BJ (cell line): ENCODE results near the gene RAN. TPM values are rescaled to one million over a fixed set of nuclear protein-coding genes. Genes with fewer than 3 reads are reported as not detected.
"Not testable (repeated sequence)": the region's sequence is repeated elsewhere in the genome, so short reads cannot be mapped to it uniquely, and the experiment has no call there.

Experiments
- CTCF ChIA-PET: fragments of 350-600 bp; formaldehyde crosslinking; extraction: SDS; loops from one replicate; lab custom pipeline; 2021; ENCODE audit warnings: antibody characterized with exemption, inconsistent platforms; lab: Yijun Ruan, JAX
- POLR2A ChIA-PET: fragments of 300-600 bp; sonication (Branson Sonifier 250); formaldehyde crosslinking; extraction: SDS; loops from one replicate; lab custom pipeline; 2021; ENCODE audit warnings: antibody characterized with exemption; lab: Charles Lee
- DNase-seq: peaks from one replicate; pipeline ENCODE4 v3.0.0-alpha.2; 2011; ENCODE audit warnings: low read depth
- H3K27me3 ChIP-seq: 2 replicates; pipeline ENCODE4 v1.6.0; 2011; ENCODE audit warnings: low read length; ENCODE audit not compliant: control insufficient read depth, insufficient read depth
- H3K36me3 ChIP-seq: 2 replicates; pipeline ENCODE4 v1.5.1; 2011; ENCODE audit warnings: low read length; ENCODE audit not compliant: control insufficient read depth, insufficient read depth
- H3K4me3 ChIP-seq: 2 replicates; pipeline ENCODE4 v1.5.1; 2011; ENCODE audit warnings: low read depth, mild to moderate bottlenecking, control low read depth, low read length
- polyA plus RNA-seq: library from polyadenylated mRNA; depleted of rRNA; stranded (reverse); fragments of >200 nt; gene quantifications from 2 replicates; pipeline ENCODE4 v1.2.3, GENCODE V29; 2011
- TF ChIP-seq, protein P1 (sequence below): IDR thresholded peaks from 2 replicates; pipeline ENCODE4 v1.5.1; 2011; ENCODE audit warnings: low read depth, mild to moderate bottlenecking, control low read depth, inconsistent platforms, low read length, moderate library complexity; ENCODE audit not compliant: insufficient read depth

Gene RAN
- polyA plus RNA-seq, 1 experiment, result 1,011 TPM

DNA sequence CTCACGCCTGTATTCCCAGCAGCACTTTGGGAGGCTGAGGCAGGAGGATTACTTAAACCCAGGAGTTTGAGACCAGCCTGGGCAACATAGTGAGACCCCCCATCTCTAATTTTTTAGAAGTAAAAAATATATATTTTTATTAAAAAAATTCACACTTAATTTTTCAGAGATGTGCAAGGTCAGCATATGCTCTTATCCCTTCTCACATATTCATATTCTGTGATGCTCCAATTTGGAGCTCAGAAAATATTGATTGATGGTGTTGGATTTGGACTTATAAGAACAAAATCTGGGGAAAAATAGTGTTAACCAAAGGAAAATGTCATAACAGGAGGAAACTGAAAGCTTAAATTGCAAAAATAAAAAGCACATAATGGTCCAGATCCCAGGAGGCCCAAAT lies 9.7 kb downstream of the RAN start:
- no peaks in the 10 kb centered on the region for H3K36me3 ChIP-seq
- DNase-seq, result no peak
- H3K4me3 ChIP-seq, result no peak overlapping the region
- TF ChIP-seq, protein P1, sequence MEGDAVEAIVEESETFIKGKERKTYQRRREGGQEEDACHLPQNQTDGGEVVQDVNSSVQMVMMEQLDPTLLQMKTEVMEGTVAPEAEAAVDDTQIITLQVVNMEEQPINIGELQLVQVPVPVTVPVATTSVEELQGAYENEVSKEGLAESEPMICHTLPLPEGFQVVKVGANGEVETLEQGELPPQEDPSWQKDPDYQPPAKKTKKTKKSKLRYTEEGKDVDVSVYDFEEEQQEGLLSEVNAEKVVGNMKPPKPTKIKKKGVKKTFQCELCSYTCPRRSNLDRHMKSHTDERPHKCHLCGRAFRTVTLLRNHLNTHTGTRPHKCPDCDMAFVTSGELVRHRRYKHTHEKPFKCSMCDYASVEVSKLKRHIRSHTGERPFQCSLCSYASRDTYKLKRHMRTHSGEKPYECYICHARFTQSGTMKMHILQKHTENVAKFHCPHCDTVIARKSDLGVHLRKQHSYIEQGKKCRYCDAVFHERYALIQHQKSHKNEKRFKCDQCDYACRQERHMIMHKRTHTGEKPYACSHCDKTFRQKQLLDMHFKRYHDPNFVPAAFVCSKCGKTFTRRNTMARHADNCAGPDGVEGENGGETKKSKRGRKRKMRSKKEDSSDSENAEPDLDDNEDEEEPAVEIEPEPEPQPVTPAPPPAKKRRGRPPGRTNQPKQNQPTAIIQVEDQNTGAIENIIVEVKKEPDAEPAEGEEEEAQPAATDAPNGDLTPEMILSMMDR, result no peak
- ChIA-PET CTCF (no interaction called here), POLR2A (no interaction called here)
- no peaks in the 10 kb centered on the region for H3K27me3 ChIP-seq

DNA sequence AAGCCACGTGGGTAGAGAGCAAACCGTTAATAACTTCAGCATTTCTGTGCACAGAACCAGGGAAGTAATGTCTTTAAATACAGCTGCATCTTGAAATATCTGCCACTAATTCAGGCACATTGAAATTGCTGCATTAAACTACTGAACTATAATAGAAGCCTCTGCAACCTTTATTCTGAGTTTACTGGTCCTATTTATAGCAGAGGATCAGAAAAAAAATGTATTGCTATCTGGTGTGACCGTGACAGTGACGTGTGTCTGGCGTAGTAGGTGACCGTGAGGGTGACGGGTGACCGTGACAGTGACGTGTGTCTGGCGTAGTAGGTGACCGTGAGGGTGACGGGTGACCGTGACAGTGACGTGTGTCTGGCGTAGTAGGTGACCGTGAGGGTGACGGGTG lies 15.3 kb downstream of the RAN start:
- H3K27me3 ChIP-seq, DNase-seq, POLR2A ChIA-PET, H3K36me3 ChIP-seq, H3K4me3 ChIP-seq, CTCF ChIA-PET: not testable (repeated sequence)

DNA sequence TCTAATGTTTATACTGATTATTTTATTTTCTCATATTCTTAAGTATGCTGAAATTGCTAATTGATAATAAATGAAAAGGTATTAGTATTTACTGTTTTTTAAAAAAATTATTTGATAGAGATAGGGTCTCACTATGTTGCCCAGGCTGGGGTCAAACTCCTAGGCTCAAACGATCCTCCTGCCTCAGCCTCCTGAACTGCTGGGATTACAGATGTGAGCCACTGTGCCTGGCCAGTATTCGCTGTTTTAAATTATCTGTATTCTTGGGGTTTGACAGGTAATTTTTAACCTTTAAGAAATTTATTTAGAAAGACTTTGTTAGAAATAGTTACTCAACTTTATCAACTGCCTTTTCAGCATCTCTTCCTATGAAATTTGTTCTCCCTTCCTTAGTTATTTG lies 32.2 kb downstream of the RAN start:
- no peak for DNase-seq
- Histone ChIP-seq H3K36me3 (no peaks in the 10 kb centered on the region), H3K4me3 (no peak overlapping the region), H3K27me3 (no peaks in the 10 kb centered on the region)
- TF ChIP-seq, protein P1, result no peak
- ChIA-PET CTCF (no interaction called here), POLR2A (no interaction called here)

DNA sequence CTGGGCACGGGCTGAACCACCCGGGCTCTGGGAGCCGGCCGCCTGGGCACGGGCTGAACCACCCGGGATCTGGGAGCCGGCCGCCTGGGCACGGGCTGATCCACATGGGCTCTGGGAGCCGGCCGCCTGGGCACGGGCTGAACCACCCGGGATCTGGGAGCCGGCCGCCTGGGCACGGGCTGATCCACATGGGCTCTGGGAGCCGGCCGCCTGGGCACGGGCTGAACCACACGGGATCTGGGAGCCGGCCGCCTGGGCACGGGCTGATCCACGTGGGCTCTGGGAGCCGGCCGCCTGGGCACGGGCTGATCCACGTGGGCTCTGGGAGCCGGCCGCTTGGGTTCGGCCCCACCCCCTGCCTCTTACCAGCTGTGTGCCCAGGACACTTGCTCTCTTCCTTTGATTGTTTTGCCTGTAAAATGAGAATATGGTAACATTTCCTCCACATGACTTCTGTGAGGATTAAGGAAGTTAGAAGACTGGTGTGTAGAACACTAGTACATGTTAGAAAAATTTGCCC lies 33.1 kb downstream of the RAN start:
- POLR2A ChIA-PET, H3K36me3 ChIP-seq, DNase-seq, H3K4me3 ChIP-seq, CTCF ChIA-PET, H3K27me3 ChIP-seq: not testable (repeated sequence)

DNA sequence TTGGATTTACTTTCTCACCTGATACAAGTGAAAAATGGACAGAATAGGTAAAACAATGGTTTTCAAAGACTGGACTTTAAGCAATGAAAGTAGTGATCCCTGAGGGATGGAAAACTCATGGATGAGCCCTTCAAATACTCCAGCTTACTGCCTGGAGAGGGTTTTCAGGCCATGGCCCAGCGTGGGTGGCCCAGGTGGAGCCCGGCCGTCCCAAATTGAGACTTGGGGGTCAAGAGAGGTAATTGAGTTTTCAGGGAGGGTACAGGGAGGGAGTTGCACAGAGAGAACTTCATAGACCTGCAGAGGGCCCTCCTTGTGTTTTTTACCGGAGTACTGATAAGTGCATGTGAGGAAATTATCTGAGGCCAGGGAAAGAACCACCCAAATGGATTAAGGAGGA lies 37.2 kb downstream of the RAN start:
- Histone ChIP-seq H3K36me3 (no peaks in the 10 kb centered on the region), H3K4me3 (no peak overlapping the region), H3K27me3 (no peaks in the 10 kb centered on the region)
- ChIA-PET POLR2A (no interaction called here), CTCF (no interaction called here)
- no peak for DNase-seq
- TF ChIP-seq, protein P1, result no peak

DNA sequence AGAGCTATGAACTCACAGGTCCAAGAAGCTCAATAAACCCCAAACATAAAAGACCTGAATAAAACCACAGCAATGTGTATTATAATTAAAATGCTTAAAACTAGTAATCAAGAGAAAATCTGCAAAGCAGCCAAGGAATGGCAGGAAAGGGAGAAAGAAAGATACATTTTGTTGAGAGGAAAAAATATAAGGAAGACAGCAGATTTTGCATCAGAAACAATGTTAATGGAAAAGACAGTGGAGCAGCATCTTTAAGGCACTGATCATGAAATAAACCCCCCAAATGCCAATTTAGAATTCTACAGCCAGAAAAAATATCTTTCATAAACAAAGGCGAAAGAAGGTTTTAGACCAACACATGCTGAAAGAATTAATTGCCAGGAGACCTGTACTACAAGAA lies 39.3 kb downstream of the RAN start:
- H3K36me3 ChIP-seq, result no peaks in the 10 kb centered on the region
- TF ChIP-seq, protein P1, result no peak
- H3K4me3 ChIP-seq, result no peak overlapping the region
- CTCF ChIA-PET, result no interaction called here
- no peak for DNase-seq
- H3K27me3 ChIP-seq, result no peaks in the 10 kb centered on the region
- POLR2A ChIA-PET, result no interaction called here
